ENCODE results near the gene OR10H5. TPM values are rescaled to one million over a fixed set of nuclear protein-coding genes. Genes with fewer than 3 reads are reported as not detected.

The OR10H5 gene
- polyA plus RNA-seq (2011; rRNA removed) (not detected in 2 replicates), polyA minus RNA-seq (2011; rRNA and poly(A)+ RNA removed) (not detected in 2 replicates)

GRCh38 chr19:15787611-15788155, at the start of gene OR10H5:
TSS of gene OR10H5 (plus strand) at chr19:15787661. CDS start at chr19:15794049, 6,388 bp downstream.
- ChIA-PET CTCF (no interaction called here), POLR2A (no interaction called here)
- Histone ChIP-seq H3K27ac (ENCODE audit: low read depth, low read length) (no peak within 1 kb of the TSS), H3K4me3 (ENCODE audit: low read depth, low read length) (no peak within 1 kb of the TSS), H3K27me3 (ENCODE audit: control insufficient read depth, insufficient read depth, low read length) (no peaks in the 10 kb centered on the region), H3K9me3 (ENCODE audit: control insufficient read depth, insufficient read depth, low read length) (peaks cover 5% of the 10 kb centered on the region)
- DNase-seq (ENCODE audit: low read depth, low spot score): no peak
- no peak for TF ChIP-seq CTCF (IDR thresholded peaks at IDR 0.05; ENCODE audit: low read depth, low read length)

GRCh38 chr19:15737722-15738121, 49.7 kb upstream of the OR10H5 start, which contains the start of gene OR10H3:
TSS of gene OR10H3 (plus strand) at chr19:15737985. CDS start at chr19:15741393, 3,408 bp downstream.
- POLR2A ChIA-PET: no interaction called here
- Histone ChIP-seq H3K9me3 (ENCODE audit: control insufficient read depth, insufficient read depth, low read length) (peaks cover 8% of the 10 kb centered on the region; the same call in 1 of the 2 replicates), H3K27me3 (ENCODE audit: control insufficient read depth, insufficient read depth, low read length) (no peaks in the 10 kb centered on the region), H3K4me3 (ENCODE audit: low read depth, low read length) (no peak within 1 kb of the TSS), H3K27ac (ENCODE audit: low read depth, low read length) (no peak within 1 kb of the TSS)
- no peak for DNase-seq (ENCODE audit: low read depth, low spot score)
- CTCF ChIA-PET: no interaction called here
- TF ChIP-seq CTCF (IDR thresholded peaks at IDR 0.05; ENCODE audit: low read depth, low read length): no peak

GRCh38 chr19:15740785-15741184, 46.7 kb upstream of the OR10H5 start:
- ChIA-PET CTCF (no interaction called here), POLR2A (no interaction called here)
- DNase-seq (ENCODE audit: low read depth, low spot score): no peak
- H3K4me3 ChIP-seq (ENCODE audit: low read depth, low read length): no peak overlapping the region
- no peak for TF ChIP-seq CTCF (IDR thresholded peaks at IDR 0.05; ENCODE audit: low read depth, low read length)
- peaks cover 8% of the 10 kb centered on the region; the same call in 1 of the 2 replicates for H3K9me3 ChIP-seq (ENCODE audit: control insufficient read depth, insufficient read depth, low read length)
- H3K27me3 ChIP-seq (ENCODE audit: control insufficient read depth, insufficient read depth, low read length): no peaks in the 10 kb centered on the region
- no peak overlapping the region for H3K27ac ChIP-seq (ENCODE audit: low read depth, low read length)

DNA sequence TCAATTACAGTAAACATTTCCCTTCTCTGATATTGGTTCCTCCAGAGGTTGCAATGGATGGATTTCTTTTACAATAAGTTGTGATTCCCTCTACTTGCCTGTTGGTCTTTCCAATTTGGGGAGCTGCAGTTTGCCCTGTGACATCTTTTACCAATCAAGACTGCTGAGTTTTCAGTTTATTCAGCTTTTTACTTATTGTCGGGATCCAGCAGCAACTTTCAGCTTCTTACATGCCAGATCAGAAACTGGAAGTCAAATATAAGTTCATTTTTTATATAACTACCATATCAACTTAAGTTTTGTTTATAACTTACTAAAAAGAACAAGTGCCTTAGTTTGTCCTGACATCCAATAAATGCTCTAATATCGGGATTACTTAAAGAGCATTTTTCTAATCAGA, 39.2 kb upstream of the OR10H5 start:
- TF ChIP-seq CTCF (IDR thresholded peaks at IDR 0.05; ENCODE audit: low read depth, low read length): no peak
- ChIA-PET CTCF (no interaction called here), POLR2A (no interaction called here)
- Histone ChIP-seq H3K27me3 (ENCODE audit: control insufficient read depth, insufficient read depth, low read length) (no peaks in the 10 kb centered on the region), H3K27ac (ENCODE audit: low read depth, low read length) (no peak overlapping the region), H3K4me3 (ENCODE audit: low read depth, low read length) (no peak overlapping the region), H3K9me3 (ENCODE audit: control insufficient read depth, insufficient read depth, low read length) (no peaks in the 10 kb centered on the region)
- DNase-seq (ENCODE audit: low read depth, low spot score): no peak

DNA sequence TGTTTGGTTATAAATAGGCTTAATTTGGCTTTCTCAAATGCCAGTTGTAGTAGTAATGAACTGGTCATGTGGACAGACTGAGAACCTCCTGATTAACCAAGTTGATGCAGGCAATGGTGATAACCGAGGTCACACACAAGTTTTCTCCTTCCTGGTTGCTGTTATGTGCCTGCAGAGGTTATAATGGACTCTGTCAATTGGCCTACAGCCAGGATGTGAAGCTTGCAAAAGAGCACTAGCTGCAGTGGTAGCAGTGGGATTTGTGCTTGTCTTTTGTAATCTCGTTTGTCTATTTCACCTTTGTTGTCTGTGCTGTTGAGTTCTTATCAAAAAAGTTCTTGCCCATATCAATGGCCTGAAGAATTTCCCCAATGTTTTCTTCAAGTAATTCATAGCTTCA, 29.1 kb upstream of the OR10H5 start:
- ChIA-PET POLR2A (no interaction called here), CTCF (no interaction called here)
- Histone ChIP-seq H3K4me3 (ENCODE audit: low read depth, low read length) (no peak overlapping the region), H3K27me3 (ENCODE audit: control insufficient read depth, insufficient read depth, low read length) (no peaks in the 10 kb centered on the region), H3K27ac (ENCODE audit: low read depth, low read length) (no peak overlapping the region), H3K9me3 (ENCODE audit: control insufficient read depth, insufficient read depth, low read length) (peaks cover 14% of the 10 kb centered on the region)
- TF ChIP-seq CTCF (IDR thresholded peaks at IDR 0.05; ENCODE audit: low read depth, low read length): no peak
- no peak for DNase-seq (ENCODE audit: low read depth, low spot score)

All from AG04450 (cell line).